Uterine smooth muscle cell (primary cell): ENCODE results near the gene ABHD8. TPM values are rescaled to one million over a fixed set of nuclear protein-coding genes. Genes with fewer than 3 reads are reported as not detected.

Experiments
- total RNA-seq: library from RNA; depleted of rRNA; stranded (reverse); fragments of >200 nt; gene quantifications from 2 replicates; pipeline ENCODE4 v1.2.3, GENCODE V29; 2014

The ABHD8 gene, protein sequence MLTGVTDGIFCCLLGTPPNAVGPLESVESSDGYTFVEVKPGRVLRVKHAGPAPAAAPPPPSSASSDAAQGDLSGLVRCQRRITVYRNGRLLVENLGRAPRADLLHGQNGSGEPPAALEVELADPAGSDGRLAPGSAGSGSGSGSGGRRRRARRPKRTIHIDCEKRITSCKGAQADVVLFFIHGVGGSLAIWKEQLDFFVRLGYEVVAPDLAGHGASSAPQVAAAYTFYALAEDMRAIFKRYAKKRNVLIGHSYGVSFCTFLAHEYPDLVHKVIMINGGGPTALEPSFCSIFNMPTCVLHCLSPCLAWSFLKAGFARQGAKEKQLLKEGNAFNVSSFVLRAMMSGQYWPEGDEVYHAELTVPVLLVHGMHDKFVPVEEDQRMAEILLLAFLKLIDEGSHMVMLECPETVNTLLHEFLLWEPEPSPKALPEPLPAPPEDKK
- 10.8 and 20.4 TPM in 2 replicates for total RNA-seq

DNA sequence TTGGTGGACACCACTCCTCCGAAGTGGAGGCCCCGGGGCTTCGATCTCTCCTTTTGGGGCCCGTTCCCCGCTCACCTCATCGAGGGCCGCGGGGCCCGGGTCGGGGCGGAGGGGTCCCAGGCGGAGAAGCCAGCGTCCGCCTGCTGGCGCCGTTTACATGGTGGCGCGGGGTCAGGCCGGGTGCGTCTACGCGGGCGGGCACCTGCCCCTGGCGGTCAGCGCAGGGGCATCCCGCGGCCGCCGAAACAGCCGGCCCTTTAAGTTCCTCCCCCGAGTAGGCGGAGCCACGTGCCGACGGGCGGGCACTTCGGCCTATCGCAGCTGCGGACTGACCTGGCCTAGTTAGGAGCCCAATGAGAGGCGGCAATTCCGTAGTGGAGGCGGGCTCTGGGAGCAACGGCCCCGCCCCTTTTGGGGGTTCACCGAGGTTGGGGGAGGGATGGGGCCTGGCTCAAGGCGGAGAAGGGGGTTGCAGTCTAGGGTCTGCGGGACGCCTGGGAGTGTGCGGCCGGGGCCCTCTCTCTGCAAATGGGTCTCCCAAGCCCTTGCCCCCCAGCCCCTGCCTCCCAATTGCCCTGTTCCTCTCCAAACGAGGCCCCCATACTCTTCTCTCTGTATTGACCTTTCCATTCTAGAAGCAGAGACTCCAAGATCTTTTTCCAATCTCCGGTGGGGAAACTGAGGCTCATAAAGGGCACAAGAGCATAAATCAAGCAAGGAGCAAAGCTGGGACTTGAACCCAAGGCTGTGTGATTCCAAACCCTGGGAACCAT is at the start of gene ABHD8:
Gene ABHD8 (minus strand): TSS at position 259 of the 773 bp plus-strand sequence. CDS start 1,809 bp downstream, outside the sequence.

DNA sequence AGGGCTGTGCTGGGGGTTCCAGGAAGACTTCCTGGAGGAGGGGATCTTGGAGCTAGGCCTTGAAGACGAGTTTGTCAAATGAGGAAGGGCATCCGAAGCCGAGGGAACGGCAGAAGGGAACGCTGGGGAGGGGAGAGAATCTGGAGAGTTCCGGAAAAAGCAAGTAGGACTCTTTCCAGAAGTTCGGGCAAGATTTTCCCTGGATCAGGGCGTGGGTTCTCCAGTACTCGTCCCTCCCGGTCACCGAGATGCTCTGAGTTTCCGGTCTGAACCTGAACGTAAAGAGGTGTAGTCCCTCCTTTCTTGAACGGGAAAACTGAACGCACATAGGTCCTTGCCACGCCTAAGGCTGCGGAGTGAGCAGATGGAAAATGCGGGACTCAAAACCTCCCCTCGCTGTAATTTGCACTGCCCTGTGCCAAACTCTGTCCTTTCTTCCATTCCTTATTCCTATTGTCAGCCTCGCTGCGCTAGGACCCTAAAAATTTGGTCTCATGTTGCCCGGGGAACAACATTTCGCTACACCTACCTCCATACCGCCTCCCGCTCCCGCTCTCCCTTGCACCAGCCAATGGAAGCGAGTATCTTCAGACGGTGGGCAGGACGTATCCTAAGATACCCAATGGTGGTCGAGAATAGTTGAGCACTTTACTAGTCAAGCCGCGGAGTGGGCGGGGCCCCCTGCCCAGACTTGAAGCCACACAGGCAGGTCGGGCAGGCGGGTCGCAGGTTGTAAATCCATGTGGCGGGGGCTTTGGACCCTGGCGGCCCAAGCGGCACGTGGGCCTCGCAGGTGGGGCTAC is 33.8 kb upstream of the ABHD8 start, which contains the start of gene GTPBP3:
Gene GTPBP3 (plus strand): TSS at position 682 of the 803 bp plus-strand sequence. CDS start 59 bp downstream, at position 741.

DNA sequence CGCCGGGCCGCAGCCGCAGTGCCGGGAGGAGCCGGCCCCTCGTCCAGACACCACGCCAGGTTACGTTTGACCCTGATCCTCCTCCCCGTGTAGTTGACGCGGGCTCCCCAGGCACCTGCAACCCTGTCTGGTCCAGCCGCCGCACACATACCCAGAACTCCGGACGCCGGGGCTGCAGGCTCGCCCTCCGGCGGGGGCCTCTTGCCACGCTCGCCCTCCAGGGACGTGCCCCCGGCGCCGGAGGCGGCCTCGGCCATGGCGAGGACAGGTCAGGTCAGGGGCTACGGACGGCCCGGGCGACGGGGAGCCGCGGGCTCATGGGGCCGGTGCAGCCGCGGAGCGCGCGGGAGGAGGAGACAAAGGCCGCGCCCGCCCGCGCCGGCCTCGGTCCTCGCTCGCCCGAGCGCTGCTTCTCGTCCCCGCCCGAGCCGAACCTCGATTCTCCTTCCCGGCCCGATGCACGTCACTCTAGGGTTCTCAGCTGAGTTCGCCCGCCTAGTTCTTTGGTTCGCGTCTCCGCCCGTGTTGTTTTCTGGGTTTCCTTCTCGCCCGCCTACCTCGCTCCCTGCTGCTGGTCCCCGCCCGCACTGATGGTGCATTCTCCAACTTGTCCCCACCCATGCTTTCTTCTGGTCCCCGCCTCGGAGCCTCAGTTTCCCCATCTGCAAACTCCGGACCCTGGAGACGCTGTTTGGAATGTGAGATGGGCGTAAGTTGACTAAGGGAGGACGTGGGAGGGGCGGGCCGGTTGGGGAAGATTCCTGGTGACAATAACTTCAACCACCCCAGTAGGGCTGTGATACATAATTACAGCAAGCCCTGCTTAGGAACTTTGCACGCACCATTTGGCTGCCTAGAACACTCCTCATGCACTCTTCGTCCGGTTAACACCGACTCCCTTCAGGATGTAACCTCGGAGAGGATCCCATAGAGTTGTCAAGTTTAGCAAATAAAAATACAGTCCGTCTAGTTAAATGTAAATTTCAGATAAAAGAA is 31.5 kb upstream of the ABHD8 start, which contains the start of gene ANO8:
Gene ANO8 (minus strand): TSS at position 442 of the 996 bp plus-strand sequence. CDS start 185 bp downstream, at position 257.

DNA sequence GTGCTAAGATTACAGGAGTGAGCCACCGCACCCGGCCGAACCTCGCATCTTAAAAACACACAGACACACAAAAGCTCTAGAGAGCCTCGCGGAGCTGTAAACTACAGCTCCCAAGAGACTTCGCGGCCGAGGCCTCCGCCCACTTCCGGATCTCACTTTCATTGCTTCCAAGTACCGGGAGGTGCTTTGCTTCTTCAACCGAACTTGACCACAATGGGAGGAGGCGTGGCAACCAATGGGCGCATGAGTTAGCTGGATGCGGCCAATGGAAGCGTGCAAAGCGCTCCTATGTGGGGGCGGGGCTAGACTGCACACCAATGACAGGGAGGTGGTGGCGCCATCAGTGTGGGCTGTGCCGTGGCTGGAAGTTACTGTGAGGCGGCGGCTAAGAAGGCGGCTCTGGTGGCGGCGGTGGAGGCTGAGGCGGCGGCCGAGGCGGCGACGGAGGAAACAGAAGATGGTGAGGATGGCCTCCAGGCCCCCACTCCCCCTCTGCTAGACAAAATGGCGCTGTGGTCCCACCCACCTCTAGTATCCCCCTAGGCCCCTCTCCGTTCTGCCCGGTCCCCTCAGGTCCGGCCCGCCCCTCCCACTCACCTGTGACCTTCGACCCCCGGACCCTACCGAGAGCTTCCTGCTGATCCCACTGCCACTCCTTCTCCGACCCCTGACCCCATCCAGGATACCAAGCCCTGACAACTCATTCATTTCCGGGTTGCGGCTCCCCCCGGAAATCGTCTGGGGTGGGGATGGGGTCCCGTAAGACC is 6.2 kb upstream of the ABHD8 start, which contains the start of gene DDA1:
Gene DDA1 (plus strand): TSS at position 366 of the 767 bp plus-strand sequence. CDS start 92 bp downstream, at position 458.

DNA sequence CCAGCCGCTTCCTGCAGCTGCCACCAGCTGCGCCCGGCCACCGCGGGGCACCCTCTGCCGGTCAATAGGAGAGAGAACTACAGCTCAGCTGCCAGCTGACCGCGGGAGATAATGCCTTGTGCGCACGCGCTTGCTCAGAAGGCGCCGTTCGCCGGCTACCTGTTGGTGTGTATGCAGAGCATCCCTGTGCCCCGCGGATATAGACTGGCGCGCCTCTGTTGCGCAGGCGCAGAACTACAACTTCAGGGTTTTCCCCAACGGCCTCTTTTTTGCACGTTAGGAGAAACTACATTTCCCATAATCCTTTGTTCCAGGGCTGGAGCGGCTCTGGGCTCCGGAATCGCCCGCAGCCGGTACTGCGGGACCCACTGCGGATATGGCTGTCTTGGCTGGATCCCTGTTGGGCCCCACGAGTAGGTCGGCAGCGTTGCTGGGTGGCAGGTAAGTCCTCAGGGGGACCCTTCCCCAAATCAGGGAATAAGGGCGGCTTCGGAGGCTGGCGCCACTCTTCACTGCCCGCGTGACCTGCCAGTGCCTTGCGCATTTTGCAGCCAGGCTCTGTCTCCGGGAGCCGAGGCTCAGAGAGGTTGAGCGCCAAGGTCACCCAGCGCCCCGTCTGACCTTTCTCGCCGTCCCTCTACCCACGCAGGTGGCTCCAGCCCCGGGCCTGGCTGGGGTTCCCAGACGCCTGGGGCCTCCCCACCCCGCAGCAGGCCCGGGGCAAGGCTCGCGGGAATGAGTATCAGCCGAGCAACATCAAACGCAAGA is 2.5 kb upstream of the ABHD8 start, which contains the start of gene MRPL34:
Gene MRPL34 (plus strand): TSS at position 356 of the 768 bp plus-strand sequence. CDS start 21 bp downstream, at position 377.

DNA sequence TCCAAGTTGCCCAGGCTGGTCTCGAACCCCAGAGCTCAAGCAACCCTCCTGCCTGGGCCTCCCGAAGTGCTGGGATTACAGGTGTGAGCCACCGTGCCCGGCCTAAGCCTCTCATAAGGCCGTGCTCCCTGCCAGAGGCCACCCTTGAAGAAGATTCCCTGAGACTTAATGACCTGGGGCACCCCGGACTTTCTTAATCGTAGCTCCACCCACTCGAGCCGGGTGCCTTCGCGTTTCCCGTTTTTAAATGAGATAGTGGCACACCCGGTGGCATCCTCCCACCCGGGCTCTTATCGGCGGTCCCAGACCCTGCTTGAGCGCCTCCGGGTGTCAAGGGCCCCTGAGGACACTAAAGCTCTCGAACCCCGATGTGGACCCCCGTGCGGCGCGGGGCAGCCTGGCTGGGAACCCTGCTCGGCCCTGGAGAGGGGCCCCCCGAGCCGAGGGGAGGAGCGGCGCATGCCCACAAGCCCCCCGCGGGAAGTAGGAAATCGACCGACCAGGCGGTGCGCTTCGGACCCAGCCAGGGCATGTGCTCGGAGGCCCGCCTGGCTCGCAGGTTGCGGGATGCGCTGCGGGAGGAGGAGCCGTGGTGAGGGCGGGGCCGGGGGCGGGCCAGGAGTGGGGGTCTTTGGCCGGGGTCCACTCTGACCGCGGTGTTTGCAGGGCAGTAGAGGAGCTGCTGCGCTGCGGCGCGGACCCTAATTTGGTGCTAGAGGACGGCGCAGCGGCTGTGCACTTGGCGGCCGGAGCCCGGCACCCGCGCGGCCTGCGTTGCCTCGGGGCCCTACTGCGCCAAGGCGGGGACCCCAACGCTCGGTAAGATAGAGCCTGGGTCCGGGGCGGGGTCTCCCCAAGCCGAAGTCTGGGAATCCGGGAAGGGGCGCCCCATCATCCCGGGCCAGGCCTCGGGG is 21.6 kb downstream of the ABHD8 start, which contains the start of gene ANKLE1:
Gene ANKLE1 (plus strand): TSS at position 511 of the 914 bp plus-strand sequence. CDS start 20 bp downstream, at position 531.

DNA sequence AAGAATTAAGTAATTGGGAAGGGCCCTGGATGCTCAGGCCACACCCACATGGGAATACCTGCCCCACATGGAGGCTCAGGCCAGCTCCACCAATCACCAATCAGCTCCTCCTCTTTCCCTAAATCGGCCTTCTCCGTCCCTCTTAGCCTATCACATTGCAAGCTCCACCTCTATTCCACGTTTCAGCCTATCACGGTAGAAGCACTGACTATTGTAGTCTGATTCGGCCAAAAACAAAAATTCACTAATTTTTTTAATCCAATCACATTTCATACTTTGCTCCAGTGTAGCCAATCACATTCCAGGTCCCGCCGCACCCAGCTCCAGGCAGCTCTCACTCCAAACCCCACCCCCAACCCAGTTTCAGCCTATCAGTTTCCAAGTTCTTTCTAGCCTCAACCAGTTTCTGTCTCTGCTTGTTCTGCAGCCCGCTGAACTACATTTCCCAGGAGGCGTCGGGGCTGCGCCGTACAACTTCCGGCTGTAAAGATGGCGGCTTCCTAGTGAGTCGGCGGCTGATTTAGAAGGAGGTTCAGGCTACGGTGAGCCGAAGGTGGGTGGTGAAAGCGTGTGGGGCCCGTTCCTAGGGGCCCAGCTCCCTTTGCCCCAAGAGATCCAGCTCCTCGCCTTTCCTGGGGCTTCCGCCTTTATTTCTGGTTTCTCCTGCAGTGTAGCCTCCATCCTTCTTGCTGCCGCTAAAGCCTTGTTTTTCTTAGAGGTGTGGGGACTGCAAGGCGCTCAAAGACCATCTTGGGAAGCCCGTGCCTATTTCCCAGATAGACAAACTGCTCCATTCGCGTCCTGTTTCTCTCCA is 36.0 kb downstream of the ABHD8 start, which contains the start of gene BABAM1:
Gene BABAM1 (plus strand): TSS at position 469 of the 814 bp plus-strand sequence. CDS start 1,364 bp downstream, outside the sequence.

DNA sequence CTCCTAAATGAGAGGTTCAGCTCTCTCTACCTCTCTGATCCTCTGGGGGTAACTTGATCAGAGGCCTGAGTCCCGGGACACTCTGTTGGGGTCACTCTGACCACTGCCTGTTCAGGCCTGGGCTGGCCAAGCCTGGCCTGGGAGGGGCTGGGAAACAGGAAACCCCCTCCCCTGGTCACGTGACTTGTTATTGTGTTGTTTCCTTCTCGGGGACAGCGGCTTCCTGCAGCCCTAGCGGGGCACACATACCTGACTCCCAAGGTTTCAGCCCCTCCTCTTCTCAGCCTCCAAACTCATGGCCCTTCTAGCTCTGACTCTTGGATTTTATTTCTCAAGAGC is 38.6 kb downstream of the ABHD8 start, which contains the start of gene USHBP1:
Gene USHBP1 (minus strand): TSS at position 105 of the 339 bp plus-strand sequence. CDS start 446 bp downstream, outside the sequence.

DNA sequence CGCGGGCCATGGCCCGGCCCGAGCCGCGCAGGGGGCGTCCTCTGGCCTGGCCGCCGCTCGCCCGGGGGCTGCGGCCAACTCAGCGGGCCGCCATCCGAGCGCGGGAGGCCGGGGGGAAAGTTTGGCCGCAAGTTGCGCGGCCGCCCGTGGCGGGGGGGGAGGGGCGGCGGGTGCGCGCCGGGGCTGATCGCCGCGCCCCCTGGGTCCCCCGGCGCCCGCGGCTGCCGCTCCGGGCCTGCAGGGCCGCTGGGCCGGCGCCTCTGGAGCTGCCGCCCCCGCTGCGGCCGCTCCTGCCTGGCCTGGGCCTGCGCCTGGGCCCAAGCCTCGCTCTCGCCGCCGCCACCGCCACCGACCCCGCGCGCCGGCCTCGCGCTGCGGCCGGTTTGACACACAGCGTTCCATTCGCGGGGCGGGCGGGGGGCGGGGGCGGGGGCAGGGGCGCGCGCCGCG is 57.7 kb downstream of the ABHD8 start, which contains the start of gene NR2F6:
Gene NR2F6 (minus strand): TSS at position 385 of the 450 bp plus-strand sequence. CDS start 699 bp downstream, outside the sequence.

Other genes with a start within 250 kb of the ABHD8 start
- 2.7 and 7.6 TPM in 2 replicates for gene HAUS8, start 228.0 kb downstream of the ABHD8 start, total RNA-seq
- gene MYO9B, start 227.6 kb downstream of the ABHD8 start, total RNA-seq = 76.7 and 80.3 TPM in 2 replicates
- gene USE1, start 88.1 kb downstream of the ABHD8 start, total RNA-seq = 20.7 and 35.5 TPM in 2 replicates
- 1.8 and 5.0 TPM in 2 replicates for gene OCEL1, start 77.2 kb downstream of the ABHD8 start, total RNA-seq
- 48.8 and 51.2 TPM in 2 replicates for gene NR2F6, start 57.5 kb downstream of the ABHD8 start, total RNA-seq
- gene USHBP1, start 38.7 kb downstream of the ABHD8 start, total RNA-seq = under 0.01 TPM in 1 of 2 replicates, not detected in the other
- gene BABAM1, start 36.0 kb downstream of the ABHD8 start, total RNA-seq = 80.6 and 96.4 TPM in 2 replicates
- gene ANKLE1, start 21.5 kb downstream of the ABHD8 start, total RNA-seq = 0.44 and 1.00 TPM in 2 replicates
- gene MRPL34, start 2.4 kb upstream of the ABHD8 start, total RNA-seq = 33.4 and 35.2 TPM in 2 replicates
- 16.2 and 25.8 TPM in 2 replicates for gene DDA1, start 6.1 kb upstream of the ABHD8 start, total RNA-seq
- gene ANO8, start 31.4 kb upstream of the ABHD8 start, total RNA-seq = 5.4 and 6.3 TPM in 2 replicates
- gene GTPBP3, start 34.1 kb upstream of the ABHD8 start, total RNA-seq = 16.9 and 27.0 TPM in 2 replicates
- 0.22 and 0.50 TPM in 2 replicates for gene PLVAP, start 73.9 kb upstream of the ABHD8 start, total RNA-seq
- gene CCDC194, start 90.8 kb upstream of the ABHD8 start, total RNA-seq = not detected in 2 replicates
- 0.77 and 2.1 TPM in 2 replicates for gene BST2, start 102.2 kb upstream of the ABHD8 start, total RNA-seq
- gene MVB12A, start 116.6 kb upstream of the ABHD8 start, total RNA-seq = 36.7 and 38.1 TPM in 2 replicates
- 0.25 TPM in 1 of 2 replicates, not detected in the other for gene TMEM221, start 145.2 kb upstream of the ABHD8 start, total RNA-seq
- not detected in 2 replicates for gene NXNL1, start 157.5 kb upstream of the ABHD8 start, total RNA-seq
- gene SLC27A1, start 167.1 kb upstream of the ABHD8 start, total RNA-seq = 15.6 and 41.9 TPM in 2 replicates
- 38.1 and 64.4 TPM in 2 replicates for gene PGLS, start 208.2 kb upstream of the ABHD8 start, total RNA-seq